ENCODE data around the gene TMEM273.

The TMEM273 gene

DNA sequence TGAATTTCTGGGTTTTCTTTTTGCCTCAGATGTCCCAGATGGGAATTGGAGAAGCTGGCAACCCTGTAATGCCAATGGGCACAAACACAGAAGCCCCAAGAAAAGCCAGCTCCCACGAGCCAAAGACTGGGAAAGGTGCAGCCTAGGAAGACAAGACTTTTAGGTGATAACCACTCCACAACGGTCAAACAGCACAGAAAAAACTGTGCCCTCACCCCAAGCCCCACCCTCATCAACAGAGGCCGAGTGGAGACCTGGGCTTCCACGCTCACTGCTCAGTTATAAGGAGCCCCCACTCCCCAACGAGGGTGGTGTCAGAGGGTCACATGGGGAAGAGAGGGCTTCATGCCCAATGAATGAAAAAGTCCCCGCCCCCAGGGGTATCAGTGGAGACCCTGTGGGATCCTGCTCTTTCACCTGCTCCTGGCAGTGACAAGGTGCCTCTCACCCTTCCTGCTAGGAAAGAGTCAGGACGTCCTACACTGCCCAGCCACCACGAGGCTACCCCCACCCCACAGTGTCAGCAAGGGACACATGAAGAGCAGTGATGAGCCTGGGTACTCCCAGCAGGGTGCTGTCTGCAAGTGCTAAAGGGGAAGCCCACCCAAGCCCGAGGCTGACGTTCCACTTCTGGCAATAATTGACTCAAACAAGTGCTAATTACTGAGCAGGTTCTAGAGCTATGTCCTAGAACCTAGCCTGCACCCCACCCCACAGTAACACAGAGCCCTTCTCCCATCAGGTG is 8.3 kb downstream of the TMEM273 start:
- no peaks in the 10 kb centered on the region for H3K79me2 ChIP-seq (ENCODE audit: insufficient read depth, low read length)
- H3K4me2 ChIP-seq (ENCODE audit: low read length) = no peak overlapping the region

GRCh38 chr10:49178489-49179471 is 9.4 kb downstream of the TMEM273 start:
- no peaks in the 10 kb centered on the region for H3F3A ChIP-seq (ENCODE audit: insufficient read depth, low read length)
- H3K4me1 ChIP-seq (ENCODE audit: insufficient read depth, low read length, severe bottlenecking) = no peaks in the 10 kb centered on the region
- no peak overlapping the region for H3K9ac ChIP-seq (ENCODE audit: low read length)
- H2AFZ ChIP-seq (ENCODE audit: low read length) = no peak overlapping the region
- H3K27ac ChIP-seq (ENCODE audit: low read depth, low read length, poor library complexity, severe bottlenecking) = no peak overlapping the region
- H3K27me3 ChIP-seq (ENCODE audit: insufficient read depth, low read length) = no peaks in the 10 kb centered on the region
- H3K4me2 ChIP-seq (ENCODE audit: low read length) = no peak overlapping the region
- TF ChIP-seq EZH2 (IDR thresholded peaks at IDR 0.05; ENCODE audit: borderline replicate concordance, low read length) (no peak), CTCF (IDR thresholded peaks at IDR 0.05; ENCODE audit: low read length) (no peak)
- no peaks in the 10 kb centered on the region for H3K36me3 ChIP-seq (ENCODE audit: insufficient read depth, low read length)
- H4K20me1 ChIP-seq (ENCODE audit: insufficient read depth, low read length) = no peaks in the 10 kb centered on the region
- no peak overlapping the region for H3K4me3 ChIP-seq (ENCODE audit: low read depth, low read length, poor library complexity, severe bottlenecking)
- no peaks in the 10 kb centered on the region for H3K9me3 ChIP-seq (ENCODE audit: low read length)
- no peaks in the 10 kb centered on the region for H3K79me2 ChIP-seq (ENCODE audit: insufficient read depth, low read length)
- no peaks in the 10 kb centered on the region for H3K9me2 ChIP-seq (ENCODE audit: low read depth, low read length)

More for the DNA sequence above, 8.3 kb downstream of the TMEM273 start:
- H2AFZ ChIP-seq (ENCODE audit: low read length) = no peak overlapping the region
- TF ChIP-seq EZH2 (IDR thresholded peaks at IDR 0.05; ENCODE audit: borderline replicate concordance, low read length) = no peak
- TF ChIP-seq CTCF (IDR thresholded peaks at IDR 0.05; ENCODE audit: low read length) = no peak
- no peaks in the 10 kb centered on the region for H3K9me3 ChIP-seq (ENCODE audit: low read length)
- H3K36me3 ChIP-seq (ENCODE audit: insufficient read depth, low read length) = no peaks in the 10 kb centered on the region
- H4K20me1 ChIP-seq (ENCODE audit: insufficient read depth, low read length) = no peaks in the 10 kb centered on the region
- H3K27me3 ChIP-seq (ENCODE audit: insufficient read depth, low read length) = no peaks in the 10 kb centered on the region
- no peak overlapping the region for H3K9ac ChIP-seq (ENCODE audit: low read length)
- H3K4me1 ChIP-seq (ENCODE audit: insufficient read depth, low read length, severe bottlenecking) = no peaks in the 10 kb centered on the region
- H3F3A ChIP-seq (ENCODE audit: insufficient read depth, low read length) = no peaks in the 10 kb centered on the region
- no peak overlapping the region for H3K27ac ChIP-seq (ENCODE audit: low read depth, low read length, poor library complexity, severe bottlenecking)
- no peaks in the 10 kb centered on the region for H3K9me2 ChIP-seq (ENCODE audit: low read depth, low read length)
- H3K4me3 ChIP-seq (ENCODE audit: low read depth, low read length, poor library complexity, severe bottlenecking) = no peak overlapping the region

- no peak overlapping the region for H3K9ac ChIP-seq (ENCODE audit: low read length)
- no peaks in the 10 kb centered on the region for H3K27me3 ChIP-seq (ENCODE audit: insufficient read depth, low read length)
- H3K4me2 ChIP-seq (ENCODE audit: low read length) = no peak overlapping the region
- no peak for TF ChIP-seq CTCF (IDR thresholded peaks at IDR 0.05; ENCODE audit: low read length)
- TF ChIP-seq EZH2 (IDR thresholded peaks at IDR 0.05; ENCODE audit: borderline replicate concordance, low read length) = no peak
- no peaks in the 10 kb centered on the region for H3K9me3 ChIP-seq (ENCODE audit: low read length)
- no peaks in the 10 kb centered on the region for H3F3A ChIP-seq (ENCODE audit: insufficient read depth, low read length)
- H3K4me1 ChIP-seq (ENCODE audit: insufficient read depth, low read length, severe bottlenecking) = no peaks in the 10 kb centered on the region
- no peaks in the 10 kb centered on the region for H3K36me3 ChIP-seq (ENCODE audit: insufficient read depth, low read length)
- no peaks in the 10 kb centered on the region for H3K9me2 ChIP-seq (ENCODE audit: low read depth, low read length)
- no peak overlapping the region for H2AFZ ChIP-seq (ENCODE audit: low read length)
- no peaks in the 10 kb centered on the region for H4K20me1 ChIP-seq (ENCODE audit: insufficient read depth, low read length)
- no peaks in the 10 kb centered on the region for H3K79me2 ChIP-seq (ENCODE audit: insufficient read depth, low read length)
- H3K27ac ChIP-seq (ENCODE audit: low read depth, low read length, poor library complexity, severe bottlenecking) = no peak overlapping the region
- no peak overlapping the region for H3K4me3 ChIP-seq (ENCODE audit: low read depth, low read length, poor library complexity, severe bottlenecking)
Observed at GRCh38 chr10:49177391-49178355, 10.5 kb downstream of the TMEM273 start.

Measured in OCI-LY1 (cell line).